ENCODE measurements around the gene SNAP29.

GRCh38 chr22:20889025-20889704 lies 30.4 kb downstream of the SNAP29 start:
- TF ChIP-seq, protein P1, sequence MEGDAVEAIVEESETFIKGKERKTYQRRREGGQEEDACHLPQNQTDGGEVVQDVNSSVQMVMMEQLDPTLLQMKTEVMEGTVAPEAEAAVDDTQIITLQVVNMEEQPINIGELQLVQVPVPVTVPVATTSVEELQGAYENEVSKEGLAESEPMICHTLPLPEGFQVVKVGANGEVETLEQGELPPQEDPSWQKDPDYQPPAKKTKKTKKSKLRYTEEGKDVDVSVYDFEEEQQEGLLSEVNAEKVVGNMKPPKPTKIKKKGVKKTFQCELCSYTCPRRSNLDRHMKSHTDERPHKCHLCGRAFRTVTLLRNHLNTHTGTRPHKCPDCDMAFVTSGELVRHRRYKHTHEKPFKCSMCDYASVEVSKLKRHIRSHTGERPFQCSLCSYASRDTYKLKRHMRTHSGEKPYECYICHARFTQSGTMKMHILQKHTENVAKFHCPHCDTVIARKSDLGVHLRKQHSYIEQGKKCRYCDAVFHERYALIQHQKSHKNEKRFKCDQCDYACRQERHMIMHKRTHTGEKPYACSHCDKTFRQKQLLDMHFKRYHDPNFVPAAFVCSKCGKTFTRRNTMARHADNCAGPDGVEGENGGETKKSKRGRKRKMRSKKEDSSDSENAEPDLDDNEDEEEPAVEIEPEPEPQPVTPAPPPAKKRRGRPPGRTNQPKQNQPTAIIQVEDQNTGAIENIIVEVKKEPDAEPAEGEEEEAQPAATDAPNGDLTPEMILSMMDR (IDR thresholded peaks at IDR 0.05), result no peak
- no peak for TF ChIP-seq POLR2AphosphoS5 (IDR thresholded peaks at IDR 0.05)
